ENCODE data around the gene KRTAP10-12. TPM values are rescaled to one million over a fixed set of nuclear protein-coding genes. Genes with fewer than 3 reads are reported as not detected.

Gene KRTAP10-12
- total RNA-seq, 3 donors from 2014 or later (not counting 1 experiment from before 2014, with no cell fraction given): not detected

- H3K4me1 ChIP-seq (ENCODE audit: control insufficient read depth, insufficient read depth, low read length): peaks cover 8% of the 10 kb centered on the region
- H3K27me3 Mint-ChIP-seq (ENCODE audit: low read depth in 2 of 2): peaks cover 69 to 79% of the 10 kb centered on the region in 2 donors
- 46% methylated on average over 12 of the region's 12 CpGs for WGBS (ENCODE audit: insufficient coverage)
- H3K27ac ChIP-seq (ENCODE audit: low read length): no peak overlapping the region
- peaks cover 9% of the 10 kb centered on the region for H3K9me3 ChIP-seq (ENCODE audit: control insufficient read depth, insufficient read depth, low read length)
- H3K4me1 Mint-ChIP-seq: peaks cover 9 to 25% of the 10 kb centered on the region in 2 donors
- no peak overlapping the region for H3K27ac Mint-ChIP-seq
- peaks cover 13% of the 10 kb centered on the region for H3K36me3 Mint-ChIP-seq
- no peak for ATAC-seq
- no peak for TF ChIP-seq CTCF (IDR thresholded peaks at IDR 0.05)
- no peak for DNase-seq
- H3K4me3 ChIP-seq (ENCODE audit: low read length): no peak overlapping the region
- no peaks in the 10 kb centered on the region for H3K36me3 ChIP-seq (ENCODE audit: control insufficient read depth, insufficient read depth, low read length)
- H3K9me3 Mint-ChIP-seq: peaks cover 0 to 3% of the 10 kb centered on the region in 2 donors
- H3K27me3 ChIP-seq (ENCODE audit: control insufficient read depth, insufficient read depth, low read length): peaks cover 49% of the 10 kb centered on the region
- intact Hi-C loops (cut with micrococcal nuclease): no loop called here
- no peak overlapping the region for H3K4me3 Mint-ChIP-seq
Measured at GRCh38 chr21:44701541-44701940, 4.6 kb downstream of the KRTAP10-12 start.

GRCh38 chr21:44702111-44702972 is 5.4 kb downstream of the KRTAP10-12 start:
- peaks cover 13% of the 10 kb centered on the region for H3K36me3 Mint-ChIP-seq
- DNase-seq: no peak
- WGBS (ENCODE audit: insufficient coverage): 79% methylated on average over 22 of the region's 22 CpGs
- H3K4me3 Mint-ChIP-seq: no peak overlapping the region
- Histone ChIP-seq H3K27ac (ENCODE audit: low read length) (no peak overlapping the region), H3K27me3 (ENCODE audit: control insufficient read depth, insufficient read depth, low read length) (peaks cover 55% of the 10 kb centered on the region), H3K9me3 (ENCODE audit: control insufficient read depth, insufficient read depth, low read length) (peaks cover 9% of the 10 kb centered on the region), H3K36me3 (ENCODE audit: control insufficient read depth, insufficient read depth, low read length) (no peaks in the 10 kb centered on the region), H3K4me1 (ENCODE audit: control insufficient read depth, insufficient read depth, low read length) (peaks cover 11% of the 10 kb centered on the region), H3K4me3 (ENCODE audit: low read length) (no peak overlapping the region)
- peaks cover 0 to 3% of the 10 kb centered on the region in 2 donors for H3K9me3 Mint-ChIP-seq
- intact Hi-C loops (cut with micrococcal nuclease): no loop called here
- H3K4me1 Mint-ChIP-seq: peaks cover 9 to 23% of the 10 kb centered on the region in 2 donors
- no peak for ATAC-seq
- peaks cover 67 to 72% of the 10 kb centered on the region in 2 donors for H3K27me3 Mint-ChIP-seq (ENCODE audit: low read depth in 2 of 2)
- H3K27ac Mint-ChIP-seq: no peak overlapping the region
- no peak for TF ChIP-seq CTCF (IDR thresholded peaks at IDR 0.05)

- DNase-seq: no peak
- H3K4me3 ChIP-seq (ENCODE audit: low read length): no peak overlapping the region
- H3K27me3 ChIP-seq (ENCODE audit: control insufficient read depth, insufficient read depth, low read length): peaks cover 56% of the 10 kb centered on the region
- peaks cover 9% of the 10 kb centered on the region for H3K9me3 ChIP-seq (ENCODE audit: control insufficient read depth, insufficient read depth, low read length)
- no peak overlapping the region for H3K27ac Mint-ChIP-seq
- ATAC-seq: no peak
- H3K9me3 Mint-ChIP-seq: peaks cover 0 to 3% of the 10 kb centered on the region in 2 donors
- H3K4me3 Mint-ChIP-seq: no peak overlapping the region
- intact Hi-C loops (cut with micrococcal nuclease): no loop called here
- WGBS (ENCODE audit: insufficient coverage): 57% methylated on average over 16 of the region's 16 CpGs
- H3K27ac ChIP-seq (ENCODE audit: low read length): no peak overlapping the region
- peaks cover 13% of the 10 kb centered on the region for H3K36me3 Mint-ChIP-seq
- peaks cover 66 to 72% of the 10 kb centered on the region in 2 donors for H3K27me3 Mint-ChIP-seq (ENCODE audit: low read depth in 2 of 2)
- no peaks in the 10 kb centered on the region for H3K36me3 ChIP-seq (ENCODE audit: control insufficient read depth, insufficient read depth, low read length)
- peaks cover 9 to 15% of the 10 kb centered on the region in 2 donors for H3K4me1 Mint-ChIP-seq
- H3K4me1 ChIP-seq (ENCODE audit: control insufficient read depth, insufficient read depth, low read length): peaks cover 11% of the 10 kb centered on the region
- no peak for TF ChIP-seq CTCF (IDR thresholded peaks at IDR 0.05)
Measured at GRCh38 chr21:44702973-44703730, 6.2 kb downstream of the KRTAP10-12 start.
